OCI-LY7 (cell line): ENCODE data around the gene SNX9. TPM values are rescaled to one million over a fixed set of nuclear protein-coding genes. Genes with fewer than 3 reads are reported as not detected.

Source experiments
- BruUV-seq: library from RNA; stranded (reverse); fragments of 400-500 nt; replicated peaks from 2 replicates; lab custom pipeline; 2021; lab: Mats Ljungman, UMichigan
- CTCF ChIA-PET: fragments of 300-600 bp; sonication (Branson Sonifier 250); formaldehyde crosslinking; loops from one replicate; lab custom pipeline; 2022; ENCODE audit warnings: antibody characterized with exemption; ENCODE audit not compliant: unreplicated experiment; lab: Charles Lee
- POLR2A ChIA-PET: fragments of 300-600 bp; sonication (Branson Sonifier 250); formaldehyde crosslinking; loops from one replicate; lab custom pipeline; 2022; ENCODE audit warnings: antibody characterized with exemption; lab: Charles Lee
- DNase-seq: peaks from one replicate; pipeline ENCODE4 v3.0.0-alpha.2; 2015; ENCODE audit warnings: low spot score
- H2AFZ ChIP-seq: fragments of 200-600 bp; sonication (generic), shearing (Covaris generic); 2 replicates; pipeline ENCODE4 v1.6.1; 2014; ENCODE audit warnings: mild to moderate bottlenecking, antibody characterized with exemption, low read length, moderate library complexity
- H3K27ac ChIP-seq: fragments of 200-600 bp; sonication (generic); 2 replicates; pipeline ENCODE4 v1.5.1; 2014; ENCODE audit warnings: mixed run types, low read depth, mild to moderate bottlenecking, moderate library complexity, low read length, inconsistent platforms; ENCODE audit not compliant: poor library complexity, severe bottlenecking
- H3K36me3 ChIP-seq: fragments of 200-600 bp; sonication (generic); 2 replicates; pipeline ENCODE4 v1.6.1; 2014; ENCODE audit warnings: mild to moderate bottlenecking, antibody characterized with exemption, low read length, moderate library complexity, mixed read lengths; ENCODE audit not compliant: insufficient read depth
- H3K4me1 ChIP-seq: fragments of 200-600 bp; sonication (generic); 2 replicates; pipeline ENCODE4 v1.5.1; 2014; ENCODE audit warnings: mild to moderate bottlenecking, low read length; ENCODE audit not compliant: insufficient read depth, poor library complexity, severe bottlenecking
- H3K4me2 ChIP-seq: fragments of 200-600 bp; sonication (generic); 2 replicates; pipeline ENCODE4 v1.6.1; 2014; ENCODE audit warnings: mild to moderate bottlenecking, low read length
- H3K4me3 ChIP-seq: fragments of 200-600 bp; sonication (generic); 2 replicates; pipeline ENCODE4 v1.5.1; 2014; ENCODE audit warnings: mild to moderate bottlenecking, low read depth, low read length; ENCODE audit not compliant: poor library complexity, severe bottlenecking
- H3K79me2 ChIP-seq: fragments of 200-600 bp; sonication (generic); 2 replicates; pipeline ENCODE4 v1.6.1; 2016; ENCODE audit warnings: low read depth, mild to moderate bottlenecking, low read length, moderate library complexity, mixed read lengths; ENCODE audit not compliant: insufficient read depth
- H3K9me2 ChIP-seq: fragments of 200-600 bp; sonication (generic); 2 replicates; pipeline ENCODE4 v1.6.1; 2016; ENCODE audit warnings: mild to moderate bottlenecking, low read length, mixed read lengths; ENCODE audit not compliant: insufficient read depth
- H3K9me3 ChIP-seq: fragments of 200-600 bp; sonication (generic); 2 replicates; pipeline ENCODE4 v1.6.1; 2014; ENCODE audit warnings: mild to moderate bottlenecking, mixed run types, low read length, mixed read lengths
- H4K20me1 ChIP-seq: fragments of 200-600 bp; sonication (generic); 2 replicates; pipeline ENCODE4 v1.6.1; 2014; ENCODE audit warnings: mild to moderate bottlenecking, antibody characterized with exemption, low read length, moderate library complexity, mixed read lengths; ENCODE audit not compliant: insufficient read depth
- CTCF ChIP-seq: fragments of 200-600 bp; sonication (generic); conservative IDR thresholded peaks from 2 replicates; pipeline ENCODE4 v1.5.1; 2014; ENCODE audit warnings: mild to moderate bottlenecking, antibody characterized with exemption, low read length, moderate library complexity, mixed read lengths
- EZH2phosphoT487 ChIP-seq: fragments of 200-600 bp; sonication (generic); IDR thresholded peaks from 2 replicates; pipeline ENCODE4 v1.6.1; 2018; ENCODE audit warnings: low read depth, borderline replicate concordance, mild to moderate bottlenecking, mixed run types, antibody characterized with exemption, low read length, moderate library complexity, mixed read lengths
- intact Hi-C: fragments of 100-400 bp; cut with micrococcal nuclease; formaldehyde crosslinking; loops from one replicate; pipeline ENCODE4 v1.10.0; 2022; ENCODE audit not compliant: unreplicated experiment
- total RNA-seq, 2 experiments: library from RNA; depleted of rRNA in 1 of 2; stranded (reverse); fragments of >200 nt in 1 of 2; shearing (Covaris generic) in 1 of 2; gene quantifications; 2 replicates each; pipeline ENCODE4 v1.2.3, GENCODE V29; 2014 to 2022

SNX9 gene
- total RNA-seq, 2 experiments from 2014 or later = not detected

GRCh38 chr6:157800420-157801237 lies 22.4 kb upstream of the SNX9 start:
- intact Hi-C loops = no loop called here
- Histone ChIP-seq H3K9me2 (no peaks in the 10 kb centered on the region), H2AFZ (no peak overlapping the region), H3K4me1 (no peaks in the 10 kb centered on the region), H4K20me1 (no peaks in the 10 kb centered on the region), H3K79me2 (no peaks in the 10 kb centered on the region), H3K9me3 (no peaks in the 10 kb centered on the region), H3K36me3 (no peaks in the 10 kb centered on the region), H3K4me2 (no peak overlapping the region), H3K27ac (no peak overlapping the region), H3K4me3 (no peak overlapping the region)
- BruUV-seq = no TSS peak
- ChIA-PET CTCF (no interaction called here), POLR2A (interaction anchor here (0.5 kb wide), 1 partner anchor 145 kb away, joined by 3 read pairs; no protein-coding TSS in a partner anchor)
- TF ChIP-seq EZH2phosphoT487 = no peak
- no peak for TF ChIP-seq CTCF
- no peak for DNase-seq

GRCh38 chr6:157804448-157805327 lies 18.4 kb upstream of the SNX9 start:
- BruUV-seq = no TSS peak
- POLR2A ChIA-PET = no interaction called here

More at GRCh38 chr6:157804448-157805327, 18.4 kb upstream of the SNX9 start:
- H3K4me2 ChIP-seq = no peak overlapping the region
- no peak overlapping the region for H3K27ac ChIP-seq
- no peak overlapping the region for H3K4me3 ChIP-seq
- TF ChIP-seq EZH2phosphoT487 (no peak), CTCF (no peak)
- peaks cover 9% of the 10 kb centered on the region; the same call in 1 of the 2 replicates for H3K9me3 ChIP-seq
- intact Hi-C loops = no loop called here
- H3K36me3 ChIP-seq = no peaks in the 10 kb centered on the region
- no peaks in the 10 kb centered on the region for H3K79me2 ChIP-seq
- no peak for DNase-seq
- no peak overlapping the region for H2AFZ ChIP-seq
- H3K9me2 ChIP-seq = no peaks in the 10 kb centered on the region
- H3K4me1 ChIP-seq = no peaks in the 10 kb centered on the region
- H4K20me1 ChIP-seq = no peaks in the 10 kb centered on the region
- CTCF ChIA-PET = no interaction called here
